Neural progenitor cell (in vitro differentiated cells): Measurements from ENCODE around the gene GINS2.

Experiments
- CTCF ChIP-seq: fragments of 200-600 bp; sonication (generic); IDR thresholded peaks from 2 replicates; pipeline ENCODE4 v1.5.1; 2017; ENCODE audit warnings: antibody characterized with exemption, mild to moderate bottlenecking
- EZH2 ChIP-seq: fragments of 200-600 bp; sonication (generic); IDR thresholded peaks from 2 replicates; pipeline ENCODE4 v1.6.1; 2017; ENCODE audit warnings: antibody characterized with exemption, mild to moderate bottlenecking, moderate library complexity
- EZH2phosphoT487 ChIP-seq: fragments of 200-600 bp; sonication (generic); IDR thresholded peaks from 2 replicates; pipeline ENCODE4 v1.6.1; 2017; ENCODE audit warnings: antibody characterized with exemption

DNA sequence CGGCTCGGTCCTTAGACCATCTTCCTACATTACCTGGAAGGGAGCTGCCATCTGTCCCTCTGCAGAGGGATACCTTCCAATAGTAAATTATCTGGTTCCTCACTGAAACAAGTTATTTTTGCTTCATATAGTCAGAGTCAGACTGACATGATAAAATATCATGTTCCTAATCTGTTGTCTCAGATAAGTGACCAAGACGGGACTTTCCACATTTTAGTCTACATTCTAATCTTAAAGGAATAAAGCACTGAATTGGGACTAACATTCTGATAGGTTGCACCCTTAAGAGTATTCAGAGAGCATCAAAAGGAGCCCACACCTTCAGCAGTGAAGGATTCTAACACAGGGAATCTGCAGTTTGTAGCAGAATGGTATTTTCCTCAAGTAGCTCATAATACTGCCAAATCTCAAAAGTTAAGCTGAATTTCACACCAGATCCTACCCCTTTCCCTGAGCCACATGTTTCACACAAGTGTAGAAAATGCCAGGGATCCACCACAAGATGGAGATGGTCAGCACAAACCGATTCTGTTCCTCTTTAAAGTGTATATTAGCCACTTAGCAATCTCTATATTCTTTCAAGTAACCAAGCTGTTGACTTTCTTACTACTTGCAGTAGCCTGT lies 13.4 kb downstream of the GINS2 start:
- peak; percentile 55 for TF ChIP-seq CTCF
- TF ChIP-seq EZH2 = no peak
- no peak for TF ChIP-seq EZH2phosphoT487
